ENCODE measurements around the gene ABHD8.

- TF ChIP-seq, protein P1, sequence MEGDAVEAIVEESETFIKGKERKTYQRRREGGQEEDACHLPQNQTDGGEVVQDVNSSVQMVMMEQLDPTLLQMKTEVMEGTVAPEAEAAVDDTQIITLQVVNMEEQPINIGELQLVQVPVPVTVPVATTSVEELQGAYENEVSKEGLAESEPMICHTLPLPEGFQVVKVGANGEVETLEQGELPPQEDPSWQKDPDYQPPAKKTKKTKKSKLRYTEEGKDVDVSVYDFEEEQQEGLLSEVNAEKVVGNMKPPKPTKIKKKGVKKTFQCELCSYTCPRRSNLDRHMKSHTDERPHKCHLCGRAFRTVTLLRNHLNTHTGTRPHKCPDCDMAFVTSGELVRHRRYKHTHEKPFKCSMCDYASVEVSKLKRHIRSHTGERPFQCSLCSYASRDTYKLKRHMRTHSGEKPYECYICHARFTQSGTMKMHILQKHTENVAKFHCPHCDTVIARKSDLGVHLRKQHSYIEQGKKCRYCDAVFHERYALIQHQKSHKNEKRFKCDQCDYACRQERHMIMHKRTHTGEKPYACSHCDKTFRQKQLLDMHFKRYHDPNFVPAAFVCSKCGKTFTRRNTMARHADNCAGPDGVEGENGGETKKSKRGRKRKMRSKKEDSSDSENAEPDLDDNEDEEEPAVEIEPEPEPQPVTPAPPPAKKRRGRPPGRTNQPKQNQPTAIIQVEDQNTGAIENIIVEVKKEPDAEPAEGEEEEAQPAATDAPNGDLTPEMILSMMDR (IDR thresholded peaks at IDR 0.05; ENCODE audit: low read length), result no peak
- no peak for TF ChIP-seq EZH2 (IDR thresholded peaks at IDR 0.05; ENCODE audit: borderline replicate concordance, low read length)
Observed at GRCh38 chr19:17321655-17322489, 18.6 kb upstream of the ABHD8 start.

All from OCI-LY1 (cell line).